ENCODE results near the gene UTP11. TPM values are rescaled to one million over a fixed set of nuclear protein-coding genes. Genes with fewer than 3 reads are reported as not detected.

UTP11 gene
- total and polyA plus RNA-seq, 4 donors: 11.0 to 17.8 (median 11.8) TPM

DNA sequence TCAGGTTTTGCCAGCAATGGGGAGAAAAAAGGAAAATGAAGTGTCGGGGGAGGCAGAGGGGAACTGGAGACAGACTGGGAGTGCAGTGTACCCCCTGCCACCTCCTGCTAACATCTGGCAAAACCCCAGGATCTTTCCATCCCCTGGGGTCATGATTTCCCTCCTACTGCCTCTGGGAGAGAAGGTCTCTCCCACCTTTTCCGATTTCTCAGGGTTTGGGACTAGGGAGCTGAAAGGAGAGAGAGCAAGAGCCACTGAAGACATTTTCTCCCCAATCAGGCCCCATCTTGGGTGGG, 12.4 kb upstream of the UTP11 start:
- Histone ChIP-seq H3K36me3 (ENCODE audit: control insufficient read depth in 4 of 4, insufficient read depth in 3 of 4, low read depth in 1 of 4, low read length in 3 of 4) (peaks cover 0 to 6% (median 0%) of the 10 kb centered on the region in 4 donors), H3K4me3 (ENCODE audit: low read depth in 1 of 3, low read length in 3 of 3) (no peak overlapping the region), H3K9me3 (ENCODE audit: control insufficient read depth in 4 of 4, low read length in 3 of 4) (no peaks in the 10 kb centered on the region), H3K27me3 (ENCODE audit: control insufficient read depth in 4 of 4, insufficient read depth in 4 of 4, low read length in 3 of 4) (no peaks in the 10 kb centered on the region), H3K4me1 (ENCODE audit: control insufficient read depth in 4 of 4, insufficient read depth in 4 of 4, low read length in 3 of 4) (peaks cover 5 to 30% (median 9%) of the 10 kb centered on the region in 4 donors), H3K27ac (ENCODE audit: low read depth in 1 of 2, low read length in 2 of 2) (peak overlapping the region; percentile 72 to 82), H3K9ac (ENCODE audit: low read depth in 1 of 2, low read length in 2 of 2) (no peak overlapping the region)
- TF ChIP-seq, protein P1, sequence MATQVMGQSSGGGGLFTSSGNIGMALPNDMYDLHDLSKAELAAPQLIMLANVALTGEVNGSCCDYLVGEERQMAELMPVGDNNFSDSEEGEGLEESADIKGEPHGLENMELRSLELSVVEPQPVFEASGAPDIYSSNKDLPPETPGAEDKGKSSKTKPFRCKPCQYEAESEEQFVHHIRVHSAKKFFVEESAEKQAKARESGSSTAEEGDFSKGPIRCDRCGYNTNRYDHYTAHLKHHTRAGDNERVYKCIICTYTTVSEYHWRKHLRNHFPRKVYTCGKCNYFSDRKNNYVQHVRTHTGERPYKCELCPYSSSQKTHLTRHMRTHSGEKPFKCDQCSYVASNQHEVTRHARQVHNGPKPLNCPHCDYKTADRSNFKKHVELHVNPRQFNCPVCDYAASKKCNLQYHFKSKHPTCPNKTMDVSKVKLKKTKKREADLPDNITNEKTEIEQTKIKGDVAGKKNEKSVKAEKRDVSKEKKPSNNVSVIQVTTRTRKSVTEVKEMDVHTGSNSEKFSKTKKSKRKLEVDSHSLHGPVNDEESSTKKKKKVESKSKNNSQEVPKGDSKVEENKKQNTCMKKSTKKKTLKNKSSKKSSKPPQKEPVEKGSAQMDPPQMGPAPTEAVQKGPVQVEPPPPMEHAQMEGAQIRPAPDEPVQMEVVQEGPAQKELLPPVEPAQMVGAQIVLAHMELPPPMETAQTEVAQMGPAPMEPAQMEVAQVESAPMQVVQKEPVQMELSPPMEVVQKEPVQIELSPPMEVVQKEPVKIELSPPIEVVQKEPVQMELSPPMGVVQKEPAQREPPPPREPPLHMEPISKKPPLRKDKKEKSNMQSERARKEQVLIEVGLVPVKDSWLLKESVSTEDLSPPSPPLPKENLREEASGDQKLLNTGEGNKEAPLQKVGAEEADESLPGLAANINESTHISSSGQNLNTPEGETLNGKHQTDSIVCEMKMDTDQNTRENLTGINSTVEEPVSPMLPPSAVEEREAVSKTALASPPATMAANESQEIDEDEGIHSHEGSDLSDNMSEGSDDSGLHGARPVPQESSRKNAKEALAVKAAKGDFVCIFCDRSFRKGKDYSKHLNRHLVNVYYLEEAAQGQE (IDR thresholded peaks at IDR 0.05): no peak
- TF ChIP-seq HNF4G (IDR thresholded peaks at IDR 0.05) (no peak), NR2F2 (IDR thresholded peaks at IDR 0.05) (no peak), SP1 (IDR thresholded peaks at IDR 0.05) (no peak), HNF4A (conservative IDR thresholded peaks at IDR 0.05) (no peak), EGR1 (IDR thresholded peaks at IDR 0.05; ENCODE audit: low read depth in 2 of 2) (no peak), RAD21 (IDR thresholded peaks at IDR 0.05) (no peak), TAF1 (conservative IDR thresholded peaks at IDR 0.05) (no peak), FOXA2 (IDR thresholded peaks at IDR 0.05) (no peak)
- TF ChIP-seq, protein P2, sequence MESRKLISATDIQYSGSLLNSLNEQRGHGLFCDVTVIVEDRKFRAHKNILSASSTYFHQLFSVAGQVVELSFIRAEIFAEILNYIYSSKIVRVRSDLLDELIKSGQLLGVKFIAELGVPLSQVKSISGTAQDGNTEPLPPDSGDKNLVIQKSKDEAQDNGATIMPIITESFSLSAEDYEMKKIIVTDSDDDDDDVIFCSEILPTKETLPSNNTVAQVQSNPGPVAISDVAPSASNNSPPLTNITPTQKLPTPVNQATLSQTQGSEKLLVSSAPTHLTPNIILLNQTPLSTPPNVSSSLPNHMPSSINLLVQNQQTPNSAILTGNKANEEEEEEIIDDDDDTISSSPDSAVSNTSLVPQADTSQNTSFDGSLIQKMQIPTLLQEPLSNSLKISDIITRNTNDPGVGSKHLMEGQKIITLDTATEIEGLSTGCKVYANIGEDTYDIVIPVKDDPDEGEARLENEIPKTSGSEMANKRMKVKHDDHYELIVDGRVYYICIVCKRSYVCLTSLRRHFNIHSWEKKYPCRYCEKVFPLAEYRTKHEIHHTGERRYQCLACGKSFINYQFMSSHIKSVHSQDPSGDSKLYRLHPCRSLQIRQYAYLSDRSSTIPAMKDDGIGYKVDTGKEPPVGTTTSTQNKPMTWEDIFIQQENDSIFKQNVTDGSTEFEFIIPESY (IDR thresholded peaks at IDR 0.05): no peak
- TF ChIP-seq, protein P3, sequence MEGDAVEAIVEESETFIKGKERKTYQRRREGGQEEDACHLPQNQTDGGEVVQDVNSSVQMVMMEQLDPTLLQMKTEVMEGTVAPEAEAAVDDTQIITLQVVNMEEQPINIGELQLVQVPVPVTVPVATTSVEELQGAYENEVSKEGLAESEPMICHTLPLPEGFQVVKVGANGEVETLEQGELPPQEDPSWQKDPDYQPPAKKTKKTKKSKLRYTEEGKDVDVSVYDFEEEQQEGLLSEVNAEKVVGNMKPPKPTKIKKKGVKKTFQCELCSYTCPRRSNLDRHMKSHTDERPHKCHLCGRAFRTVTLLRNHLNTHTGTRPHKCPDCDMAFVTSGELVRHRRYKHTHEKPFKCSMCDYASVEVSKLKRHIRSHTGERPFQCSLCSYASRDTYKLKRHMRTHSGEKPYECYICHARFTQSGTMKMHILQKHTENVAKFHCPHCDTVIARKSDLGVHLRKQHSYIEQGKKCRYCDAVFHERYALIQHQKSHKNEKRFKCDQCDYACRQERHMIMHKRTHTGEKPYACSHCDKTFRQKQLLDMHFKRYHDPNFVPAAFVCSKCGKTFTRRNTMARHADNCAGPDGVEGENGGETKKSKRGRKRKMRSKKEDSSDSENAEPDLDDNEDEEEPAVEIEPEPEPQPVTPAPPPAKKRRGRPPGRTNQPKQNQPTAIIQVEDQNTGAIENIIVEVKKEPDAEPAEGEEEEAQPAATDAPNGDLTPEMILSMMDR (IDR thresholded peaks at IDR 0.05; ENCODE audit: low read depth, low read length, missing input control): no peak
- no peak for DNase-seq (ENCODE audit: low spot score)
- 77% methylated on average over 2 of the region's 2 CpGs for WGBS

DNA sequence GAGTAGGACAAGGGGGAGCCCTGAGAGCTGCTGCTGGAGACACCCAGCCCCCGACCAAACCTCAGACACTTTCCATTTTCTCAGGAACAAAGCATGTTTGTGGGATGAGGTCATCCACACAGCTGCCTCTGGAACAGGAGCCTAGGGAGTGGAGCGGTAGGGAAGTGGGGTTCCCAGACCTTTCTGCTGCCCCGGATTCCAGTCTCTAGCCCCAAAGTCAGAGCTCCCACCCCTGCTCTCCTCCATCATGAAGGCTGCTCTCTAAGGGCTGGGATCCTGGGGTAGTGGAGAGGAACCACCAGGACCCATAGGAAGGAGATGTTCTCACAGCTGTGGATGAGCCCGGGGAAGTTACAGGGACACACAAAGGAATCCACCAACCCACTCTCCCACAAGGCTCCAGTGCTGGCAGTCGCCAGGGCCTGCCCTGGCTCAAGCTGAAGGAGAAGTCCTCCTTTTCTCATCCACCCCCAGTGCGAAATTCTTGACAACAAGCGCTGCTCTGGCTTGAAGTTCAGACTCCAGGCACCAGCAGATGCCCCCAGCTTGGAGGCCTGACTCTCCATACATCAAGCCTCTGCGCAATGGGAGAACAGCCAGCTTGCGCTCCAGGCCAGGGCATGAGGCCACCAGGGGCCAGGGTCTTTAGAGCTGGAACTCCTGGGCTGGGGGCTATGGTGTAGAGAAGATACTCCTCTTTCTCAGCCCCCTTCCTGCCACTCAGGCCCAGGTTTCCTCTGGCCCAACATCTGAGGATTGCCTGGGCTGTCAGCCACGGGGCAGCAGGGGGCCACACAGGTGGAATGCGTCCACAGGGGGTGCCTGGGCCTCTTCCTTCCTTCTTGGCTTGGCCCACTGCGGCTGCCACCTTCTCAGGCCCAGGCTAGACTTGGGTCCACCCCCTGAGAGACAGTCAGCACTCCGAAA, 11.7 kb upstream of the UTP11 start:
- WGBS: 69% methylated on average over 13 of the region's 13 CpGs
- no peak overlapping the region for H3K9ac ChIP-seq (ENCODE audit: low read depth in 1 of 2, low read length in 2 of 2)
- peaks cover 0 to 6% (median 0%) of the 10 kb centered on the region in 4 donors for H3K36me3 ChIP-seq (ENCODE audit: control insufficient read depth in 4 of 4, insufficient read depth in 3 of 4, low read depth in 1 of 4, low read length in 3 of 4)
- H3K27ac ChIP-seq (ENCODE audit: low read depth in 1 of 2, low read length in 2 of 2): peak overlapping the region; percentile 72 to 82
- no peak for DNase-seq (ENCODE audit: low spot score)
- H3K4me1 ChIP-seq (ENCODE audit: control insufficient read depth in 4 of 4, insufficient read depth in 4 of 4, low read length in 3 of 4): peaks cover 4 to 30% (median 9%) of the 10 kb centered on the region in 4 donors
- H3K27me3 ChIP-seq (ENCODE audit: control insufficient read depth in 4 of 4, insufficient read depth in 4 of 4, low read length in 3 of 4): no peaks in the 10 kb centered on the region
- no peaks in the 10 kb centered on the region for H3K9me3 ChIP-seq (ENCODE audit: control insufficient read depth in 4 of 4, low read length in 3 of 4)
- TF ChIP-seq, protein P2 (IDR thresholded peaks at IDR 0.05): no peak
- TF ChIP-seq JUND (IDR thresholded peaks at IDR 0.05): peak in 1 of 2 donors; percentile 19
- H3K4me3 ChIP-seq (ENCODE audit: low read depth in 1 of 3, low read length in 3 of 3): no peak overlapping the region
